Subcutaneous abdominal adipose tissue (tissue), 5 donors: Measurements from ENCODE around the gene EFNA5.

ENCODE experiments used
- H3K27ac ChIP-seq: one replicate; pipeline ENCODE4 v1.7.0; 2013; ENCODE audit warnings: low read depth, mild to moderate bottlenecking, inconsistent platforms, low read length, moderate library complexity
- H3K27me3 ChIP-seq, 5 donors: one replicate each; pipeline ENCODE4 v1.7.0; 2013; ENCODE audit warnings: low read length in 5 of 5, inconsistent platforms in 1 of 5; ENCODE audit not compliant: control insufficient read depth in 5 of 5, insufficient read depth in 4 of 5
- H3K36me3 ChIP-seq, 5 donors: one replicate each; pipeline ENCODE4 v1.7.0; 2013; ENCODE audit warnings: low read length in 5 of 5; ENCODE audit not compliant: control insufficient read depth in 5 of 5, insufficient read depth in 5 of 5
- H3K4me1 ChIP-seq, 5 donors: one replicate each; pipeline ENCODE4 v1.7.0; 2013; ENCODE audit warnings: low read length in 5 of 5, mild to moderate bottlenecking in 3 of 5, moderate library complexity in 1 of 5; ENCODE audit not compliant: control insufficient read depth in 5 of 5, insufficient read depth in 5 of 5
- H3K4me3 ChIP-seq, 5 donors: one replicate each; pipeline ENCODE4 v1.7.0; 2013; ENCODE audit warnings: low read length in 5 of 5, low read depth in 1 of 5
- H3K9ac ChIP-seq, 5 donors: one replicate each; pipeline ENCODE4 v1.7.0; 2013; ENCODE audit warnings: low read length in 5 of 5, mild to moderate bottlenecking in 4 of 5, moderate library complexity in 3 of 5
- H3K9me3 ChIP-seq, 5 donors: one replicate each; pipeline ENCODE4 v1.7.0; 2013; ENCODE audit warnings: low read length in 5 of 5; ENCODE audit not compliant: control insufficient read depth in 5 of 5
- donor health status: healthy.
- donor health status: healthy.
- donor health status: healthy.
- donor health status: healthy.
- donor health status: healthy.

Gene EFNA5

DNA sequence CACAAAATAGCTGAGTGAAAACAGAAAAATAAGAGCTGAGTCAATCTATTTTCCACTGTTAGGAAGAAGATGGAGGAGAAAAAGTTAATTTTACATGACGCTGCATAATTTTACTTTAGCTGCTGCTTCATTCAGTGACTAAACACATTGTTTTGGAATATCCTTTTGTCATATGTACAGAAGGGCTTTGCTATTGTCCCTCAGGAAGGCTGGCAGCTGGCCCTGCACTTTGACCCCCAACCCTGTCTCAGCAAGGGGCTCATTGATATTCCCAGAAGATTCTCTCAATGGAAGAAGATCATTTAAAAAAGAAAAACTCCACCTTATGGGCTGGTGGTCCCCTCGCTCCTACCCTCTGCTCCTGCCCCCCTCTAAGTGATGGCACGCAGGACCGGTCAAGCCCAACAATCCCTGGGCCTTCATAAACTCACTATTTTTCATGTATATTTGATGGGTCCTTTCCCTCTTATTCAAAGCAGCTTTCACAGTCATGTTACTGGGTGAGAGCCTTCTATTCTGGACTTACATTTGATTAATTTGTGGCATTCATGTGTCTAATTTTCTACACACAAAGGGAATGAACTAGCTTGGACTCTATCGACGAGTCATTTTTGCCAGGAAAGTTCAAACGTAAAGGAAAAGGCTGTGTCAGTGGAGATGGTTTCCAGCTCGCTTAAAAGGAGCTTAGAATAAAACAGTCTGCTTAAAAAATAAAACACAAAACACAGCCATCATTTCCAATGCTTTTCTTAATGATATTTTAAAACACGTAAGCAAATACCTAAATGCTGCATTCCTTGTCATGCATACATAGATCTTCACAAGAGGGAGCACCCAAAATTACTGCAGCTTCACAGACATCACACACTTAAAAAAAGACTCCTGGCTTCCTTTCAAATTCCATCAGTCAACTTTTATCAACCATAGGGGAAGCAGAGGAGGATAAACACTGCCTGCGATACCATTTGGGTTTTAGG, 104.7 kb downstream of the EFNA5 start:
- H3K4me3 ChIP-seq: no peak overlapping the region
- no peaks in the 10 kb centered on the region for H3K36me3 ChIP-seq
- H3K9me3 ChIP-seq: no peaks in the 10 kb centered on the region
- H3K9ac ChIP-seq: no peak overlapping the region
- H3K27ac ChIP-seq: no peak overlapping the region
- H3K4me1 ChIP-seq: peaks cover 2 to 26% (median 8%) of the 10 kb centered on the region in 5 donors
- H3K27me3 ChIP-seq: no peaks in the 10 kb centered on the region

DNA sequence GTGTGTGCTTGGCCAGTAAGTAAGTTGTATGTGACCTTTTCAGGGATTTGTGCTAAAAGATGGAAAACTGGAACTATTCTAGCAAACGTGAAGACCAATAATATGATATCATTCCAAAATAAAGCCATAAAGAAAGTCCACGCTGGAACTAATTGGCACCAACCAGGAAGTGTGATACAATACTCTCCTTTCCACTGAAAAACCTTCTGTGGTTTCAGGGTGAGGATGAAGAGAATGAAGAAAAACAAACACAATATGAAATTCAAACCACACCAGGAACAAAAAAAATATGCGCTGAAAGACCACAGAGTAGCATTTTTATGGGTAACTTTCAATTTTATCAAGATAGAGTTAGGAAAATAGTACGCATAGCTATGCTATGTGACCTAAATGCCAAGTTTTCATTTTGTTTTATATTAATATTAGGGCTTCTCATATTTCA, 105.8 kb downstream of the EFNA5 start:
- Histone ChIP-seq H3K36me3 (no peaks in the 10 kb centered on the region), H3K9ac (peak overlapping the region in 1 of 5 donors; percentile 24), H3K27ac (no peak overlapping the region), H3K4me3 (no peak overlapping the region), H3K9me3 (no peaks in the 10 kb centered on the region), H3K27me3 (no peaks in the 10 kb centered on the region), H3K4me1 (peaks cover 0 to 20% (median 3%) of the 10 kb centered on the region in 5 donors)

DNA sequence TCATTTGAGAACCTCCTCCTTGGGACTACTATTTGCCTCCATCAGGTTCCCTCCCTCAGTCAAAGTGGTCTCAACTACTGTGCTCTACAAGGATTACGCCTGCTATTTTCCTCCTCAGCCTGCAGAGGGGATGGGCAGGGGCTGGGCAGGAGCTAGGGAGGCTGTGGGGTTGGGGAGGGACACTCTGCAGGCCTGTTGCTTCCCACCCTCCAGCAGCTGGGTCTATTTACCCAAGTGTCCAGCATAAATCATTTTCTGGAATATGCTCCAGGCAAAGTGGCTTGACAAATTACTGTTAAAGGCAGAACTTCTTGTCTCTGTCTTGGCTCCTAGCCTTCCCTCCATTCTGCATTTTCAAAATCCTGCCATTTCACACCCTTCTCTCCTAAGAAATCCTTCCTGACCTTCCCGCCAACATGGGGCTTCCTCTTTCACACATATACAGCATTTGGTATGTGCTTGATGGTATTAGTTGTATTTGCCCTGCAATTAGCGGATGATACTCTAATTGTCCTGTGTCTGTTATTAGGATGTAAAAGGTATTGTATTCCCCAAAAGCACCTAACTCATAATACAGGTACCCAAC, 106.7 kb downstream of the EFNA5 start:
- H3K4me3 ChIP-seq: no peak overlapping the region
- no peaks in the 10 kb centered on the region for H3K9me3 ChIP-seq
- H3K27me3 ChIP-seq: no peaks in the 10 kb centered on the region
- no peak overlapping the region for H3K9ac ChIP-seq
- no peak overlapping the region for H3K27ac ChIP-seq
- peaks cover 0 to 20% (median 3%) of the 10 kb centered on the region in 5 donors for H3K4me1 ChIP-seq
- no peaks in the 10 kb centered on the region for H3K36me3 ChIP-seq

DNA sequence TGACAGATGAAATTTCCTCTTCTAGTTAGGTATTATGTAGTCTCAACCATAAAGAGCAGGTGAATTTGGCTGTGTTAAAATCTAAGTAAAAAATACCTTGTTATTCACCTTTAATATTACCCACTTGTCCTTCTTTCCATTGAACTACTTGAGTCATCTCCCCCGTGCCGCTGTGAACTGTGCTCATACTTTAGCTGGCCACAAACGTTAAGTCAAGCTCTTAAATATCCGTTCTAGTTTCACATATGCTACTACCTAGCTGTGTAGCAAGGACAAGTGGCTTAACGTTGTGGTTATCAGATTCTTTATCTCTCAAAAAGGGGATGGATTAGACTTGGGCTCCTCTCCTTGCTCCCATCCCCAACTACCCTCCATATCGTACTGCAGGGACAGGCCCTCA, 110.4 kb downstream of the EFNA5 start:
- no peaks in the 10 kb centered on the region for H3K36me3 ChIP-seq
- H3K27me3 ChIP-seq: no peaks in the 10 kb centered on the region
- no peak overlapping the region for H3K27ac ChIP-seq
- no peak overlapping the region for H3K4me3 ChIP-seq
- no peaks in the 10 kb centered on the region for H3K9me3 ChIP-seq
- H3K9ac ChIP-seq: no peak overlapping the region
- peaks cover 0 to 17% (median 0%) of the 10 kb centered on the region in 5 donors for H3K4me1 ChIP-seq

DNA sequence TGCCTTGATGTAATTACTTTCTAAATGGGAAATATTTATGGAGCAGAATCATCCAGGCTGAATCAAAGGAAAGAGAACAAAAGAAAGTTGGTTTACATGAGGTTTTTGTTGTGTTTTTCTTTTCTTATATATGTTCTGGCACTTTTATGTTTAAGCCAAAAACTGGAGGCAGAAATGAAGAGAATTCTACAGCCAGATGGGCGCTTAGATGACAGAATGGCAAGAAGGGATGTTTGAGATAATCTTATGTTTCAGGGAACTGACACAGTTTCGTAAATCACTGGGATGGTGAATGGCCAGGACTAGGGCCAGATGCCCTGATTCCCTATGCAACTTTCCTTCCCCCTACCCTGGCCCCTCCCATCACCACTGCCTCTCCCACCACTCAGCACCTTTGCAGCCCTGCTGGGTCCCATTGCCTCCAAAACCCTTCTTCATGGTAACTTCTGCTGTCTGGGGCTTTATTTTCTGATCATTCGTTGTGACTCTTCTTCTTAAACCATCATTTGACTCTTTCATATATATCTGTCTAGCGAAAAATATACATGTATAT, 111.8 kb downstream of the EFNA5 start:
- no peak overlapping the region for H3K9ac ChIP-seq
- H3K27ac ChIP-seq: no peak overlapping the region
- H3K4me1 ChIP-seq: peaks cover 0 to 9% (median 3%) of the 10 kb centered on the region in 5 donors
- H3K36me3 ChIP-seq: no peaks in the 10 kb centered on the region
- no peaks in the 10 kb centered on the region for H3K27me3 ChIP-seq
- no peaks in the 10 kb centered on the region for H3K9me3 ChIP-seq
- no peak overlapping the region for H3K4me3 ChIP-seq

DNA sequence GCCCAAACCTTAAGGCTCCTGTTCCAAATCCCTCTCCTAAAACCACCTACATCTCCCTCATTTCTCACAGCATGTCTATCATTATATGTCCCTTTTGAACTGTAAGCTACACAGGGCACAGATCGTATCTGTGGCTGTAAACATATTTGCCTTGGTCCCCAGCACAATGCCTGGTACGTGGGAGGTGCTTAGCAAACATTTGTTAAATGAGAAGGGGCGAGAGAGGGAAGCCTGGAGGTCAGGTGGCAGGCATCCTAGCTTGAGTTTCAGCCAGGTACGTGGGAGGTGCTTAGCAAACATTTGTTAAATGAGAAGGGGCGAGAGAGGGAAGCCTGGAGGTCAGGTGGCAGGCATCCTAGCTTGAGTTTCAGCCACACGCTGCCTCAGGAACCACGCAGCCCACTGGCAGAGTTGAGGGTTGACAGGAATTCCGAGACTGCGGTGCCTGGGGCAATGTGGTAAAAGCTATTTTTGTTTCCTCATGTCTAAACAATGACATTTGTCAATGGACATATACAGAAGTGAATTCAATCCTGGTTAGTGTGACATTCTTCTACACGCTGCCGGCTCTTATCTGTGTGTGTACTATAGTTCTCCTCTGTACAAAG, 113.6 kb downstream of the EFNA5 start:
- H3K36me3 ChIP-seq: no peaks in the 10 kb centered on the region
- H3K27me3 ChIP-seq: no peaks in the 10 kb centered on the region
- no peak overlapping the region for H3K4me3 ChIP-seq
- H3K27ac ChIP-seq: no peak overlapping the region
- peaks cover 0 to 11% (median 3%) of the 10 kb centered on the region in 5 donors for H3K4me1 ChIP-seq
- no peak overlapping the region for H3K9ac ChIP-seq
- no peaks in the 10 kb centered on the region for H3K9me3 ChIP-seq

DNA sequence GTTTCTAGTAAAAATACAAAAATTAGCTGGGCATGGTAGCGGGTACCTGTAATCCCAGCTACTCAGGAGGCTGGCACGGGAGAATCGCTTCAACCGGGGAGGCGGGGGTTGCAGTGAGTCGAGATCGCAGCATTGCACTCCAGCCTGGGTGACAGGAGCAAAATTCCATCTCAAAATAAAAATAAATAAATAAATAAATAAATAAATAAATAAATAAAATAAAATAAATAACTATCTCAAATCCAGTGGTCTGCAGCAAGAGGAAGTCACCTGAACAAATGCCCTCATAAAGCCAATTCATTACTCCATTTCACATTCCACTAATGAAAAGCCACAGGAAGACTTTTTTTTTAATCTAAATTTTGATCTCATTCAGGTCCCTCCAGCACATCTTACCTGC, 114.2 kb downstream of the EFNA5 start:
- Histone ChIP-seq H3K27me3 (no peaks in the 10 kb centered on the region), H3K36me3 (no peaks in the 10 kb centered on the region), H3K4me1 (peaks cover 0 to 14% (median 3%) of the 10 kb centered on the region in 5 donors), H3K4me3 (no peak overlapping the region), H3K9me3 (no peaks in the 10 kb centered on the region), H3K9ac (no peak overlapping the region), H3K27ac (no peak overlapping the region)

DNA sequence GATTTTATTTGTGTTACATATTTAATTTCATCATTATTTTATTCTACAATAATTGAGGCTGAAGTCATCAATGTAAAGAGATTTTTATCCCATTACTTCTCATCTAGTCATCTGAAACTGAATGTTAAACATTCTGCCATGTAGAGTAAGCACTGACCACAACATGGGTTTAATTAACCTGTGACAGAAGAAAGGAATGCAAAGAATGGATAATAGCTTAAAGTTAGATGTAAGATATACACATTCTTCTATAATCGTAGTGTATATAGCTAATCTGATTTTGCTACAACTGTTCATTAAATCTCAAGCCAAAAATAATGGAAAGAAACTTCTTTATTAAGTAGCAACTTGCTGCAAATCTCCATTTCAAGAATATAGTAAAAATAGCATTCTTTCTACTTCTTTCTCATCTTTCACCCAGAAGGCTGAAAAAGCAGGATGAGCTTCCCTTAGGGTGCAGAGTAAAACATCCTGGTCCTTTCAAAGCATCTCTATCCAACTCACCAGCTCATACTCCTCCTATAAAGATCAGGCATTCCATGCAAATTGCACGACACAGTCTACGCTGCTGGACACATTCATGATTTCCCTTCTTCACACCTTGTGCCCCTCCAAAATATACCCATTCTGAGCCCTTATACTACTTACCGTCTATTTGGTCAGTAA, 115.2 kb downstream of the EFNA5 start:
- Histone ChIP-seq H3K36me3 (no peaks in the 10 kb centered on the region), H3K4me3 (no peak overlapping the region), H3K9me3 (no peaks in the 10 kb centered on the region), H3K4me1 (peaks cover 0 to 14% (median 3%) of the 10 kb centered on the region in 5 donors), H3K9ac (no peak overlapping the region), H3K27ac (no peak overlapping the region), H3K27me3 (no peaks in the 10 kb centered on the region)

DNA sequence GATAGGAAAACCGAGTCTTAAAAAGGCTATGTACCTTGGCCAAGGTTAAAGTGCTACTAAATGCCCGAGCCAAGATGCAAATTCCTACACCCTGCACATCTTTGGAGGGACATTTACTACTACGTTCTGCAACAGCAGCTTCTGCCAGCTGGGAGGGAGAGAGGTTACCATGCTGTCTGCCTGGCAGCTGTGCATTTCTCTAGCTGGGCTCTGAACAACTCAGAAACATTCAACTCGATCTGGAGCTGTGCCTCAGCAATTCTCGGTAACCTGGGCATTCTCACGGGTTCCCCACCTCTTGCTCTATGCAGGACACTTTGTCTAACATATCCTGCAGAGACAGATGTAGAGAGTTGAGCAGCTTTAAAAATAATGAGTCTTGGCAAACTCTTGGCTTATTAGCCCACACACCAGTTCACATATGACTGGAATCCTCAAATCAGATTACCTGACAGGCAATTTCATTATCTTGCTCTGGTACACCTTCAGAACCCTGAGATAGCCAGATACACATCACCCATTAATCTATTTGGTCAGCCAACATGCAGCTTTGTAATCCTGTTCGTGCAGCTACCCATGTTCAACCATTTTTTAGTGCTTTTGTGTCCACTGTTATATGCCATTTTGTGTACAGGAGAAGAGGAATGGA, 115.8 kb downstream of the EFNA5 start:
- no peaks in the 10 kb centered on the region for H3K36me3 ChIP-seq
- no peak overlapping the region for H3K9ac ChIP-seq
- H3K4me1 ChIP-seq: peaks cover 0 to 14% (median 3%) of the 10 kb centered on the region in 5 donors
- no peak overlapping the region for H3K27ac ChIP-seq
- H3K9me3 ChIP-seq: no peaks in the 10 kb centered on the region
- H3K27me3 ChIP-seq: no peaks in the 10 kb centered on the region
- H3K4me3 ChIP-seq: no peak overlapping the region
